ENCODE results near the gene C1QTNF12. TPM values are rescaled to one million over a fixed set of nuclear protein-coding genes. Genes with fewer than 3 reads are reported as not detected.

Gene C1QTNF12
- total and polyA plus RNA-seq, 7 donors: 0.13 to 1.4 (median 0.86) TPM

DNA sequence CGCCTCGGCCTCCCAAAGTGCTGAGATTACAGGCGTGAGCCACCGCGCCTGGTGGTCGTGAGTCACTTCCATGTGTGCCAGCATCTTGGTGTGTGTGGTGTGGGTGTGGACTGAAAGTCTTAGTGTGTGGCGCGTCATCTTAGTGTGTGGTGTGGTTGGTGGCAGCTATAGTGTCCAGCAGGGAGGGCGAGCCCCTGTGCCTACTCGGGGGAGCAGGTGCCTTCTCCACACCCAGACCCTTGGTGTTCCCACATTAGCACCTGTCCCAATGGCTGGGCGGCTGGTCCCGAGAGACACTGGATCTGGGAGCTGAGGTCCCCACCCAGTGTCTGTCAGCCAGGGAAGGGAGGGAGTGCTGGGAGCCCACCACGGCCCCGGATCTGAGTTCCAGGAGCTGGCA, 36.5 kb upstream of the C1QTNF12 start:
- Histone ChIP-seq H3K4me3 (no peak overlapping the region), H3K9me3 (no peaks in the 10 kb centered on the region), H3K27me3 (ENCODE audit: insufficient read depth in 3 of 3, low read length in 2 of 3) (peaks cover 0 to 33% (median 4%) of the 10 kb centered on the region in 3 donors), H3K4me1 (no peaks in the 10 kb centered on the region), H3K27ac (no peak overlapping the region), H3K36me3 (ENCODE audit: insufficient read depth in 1 of 2, low read depth in 1 of 2) (no peaks in the 10 kb centered on the region)
- WGBS, 3 donors: 66 to 74% (median 71%) methylated on average over 13 to 14 of the region's 14 CpGs
- intact Hi-C loops (cut with DNase I): no loop called here
- TF ChIP-seq, protein P1, sequence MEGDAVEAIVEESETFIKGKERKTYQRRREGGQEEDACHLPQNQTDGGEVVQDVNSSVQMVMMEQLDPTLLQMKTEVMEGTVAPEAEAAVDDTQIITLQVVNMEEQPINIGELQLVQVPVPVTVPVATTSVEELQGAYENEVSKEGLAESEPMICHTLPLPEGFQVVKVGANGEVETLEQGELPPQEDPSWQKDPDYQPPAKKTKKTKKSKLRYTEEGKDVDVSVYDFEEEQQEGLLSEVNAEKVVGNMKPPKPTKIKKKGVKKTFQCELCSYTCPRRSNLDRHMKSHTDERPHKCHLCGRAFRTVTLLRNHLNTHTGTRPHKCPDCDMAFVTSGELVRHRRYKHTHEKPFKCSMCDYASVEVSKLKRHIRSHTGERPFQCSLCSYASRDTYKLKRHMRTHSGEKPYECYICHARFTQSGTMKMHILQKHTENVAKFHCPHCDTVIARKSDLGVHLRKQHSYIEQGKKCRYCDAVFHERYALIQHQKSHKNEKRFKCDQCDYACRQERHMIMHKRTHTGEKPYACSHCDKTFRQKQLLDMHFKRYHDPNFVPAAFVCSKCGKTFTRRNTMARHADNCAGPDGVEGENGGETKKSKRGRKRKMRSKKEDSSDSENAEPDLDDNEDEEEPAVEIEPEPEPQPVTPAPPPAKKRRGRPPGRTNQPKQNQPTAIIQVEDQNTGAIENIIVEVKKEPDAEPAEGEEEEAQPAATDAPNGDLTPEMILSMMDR (IDR thresholded peaks at IDR 0.05): no peak
- no peak for ATAC-seq
- DNase-seq: no peak

DNA sequence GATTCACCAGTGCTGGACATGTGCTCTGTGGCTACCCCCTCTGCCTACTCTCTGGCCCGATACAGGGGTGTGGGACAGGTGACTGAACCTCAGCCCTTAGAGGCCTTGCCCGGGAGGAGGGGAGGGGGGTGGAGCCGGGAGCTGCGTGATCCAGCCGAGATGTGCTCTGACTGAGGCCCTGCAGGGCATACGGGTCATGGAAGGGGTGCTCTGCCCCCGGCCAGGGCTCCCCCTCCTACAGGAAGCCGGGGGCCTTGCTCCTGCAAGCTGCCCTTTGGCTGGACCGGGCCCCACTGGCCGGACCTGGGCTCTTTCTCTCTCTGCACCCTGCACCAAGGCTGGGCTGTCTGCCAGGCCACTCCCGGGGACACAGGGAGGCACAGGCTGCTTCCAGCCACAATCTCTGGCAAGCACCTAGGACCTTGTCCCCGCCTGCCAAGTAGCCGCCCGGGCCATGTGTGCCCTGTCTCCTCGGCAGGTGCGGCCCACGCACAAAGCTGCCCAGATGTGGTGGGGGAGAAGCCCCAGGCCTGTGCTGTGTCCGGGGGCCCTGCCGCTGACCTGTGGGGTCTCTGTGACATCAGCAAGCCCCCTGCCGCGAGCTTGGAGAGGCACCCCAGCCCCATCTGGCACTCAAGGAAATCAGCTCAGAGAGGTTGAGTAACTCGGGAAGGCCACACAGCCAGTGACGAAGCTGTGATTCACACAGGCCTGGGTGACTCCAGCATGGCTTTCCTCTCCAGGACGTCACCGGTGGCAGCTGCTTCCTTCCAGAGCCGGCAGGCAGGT, 35.2 kb upstream of the C1QTNF12 start:
- Histone ChIP-seq H3K27ac (no peak overlapping the region), H3K4me1 (no peaks in the 10 kb centered on the region), H3K9me3 (no peaks in the 10 kb centered on the region), H3K27me3 (ENCODE audit: insufficient read depth in 3 of 3, low read length in 2 of 3) (peaks cover 0 to 23% (median 4%) of the 10 kb centered on the region in 3 donors), H3K36me3 (ENCODE audit: insufficient read depth in 1 of 2, low read depth in 1 of 2) (no peaks in the 10 kb centered on the region), H3K4me3 (no peak overlapping the region)
- intact Hi-C loops (cut with DNase I): no loop called here
- DNase-seq: peak; percentile 50 to 80
- WGBS, 3 donors: 27 to 39% (median 30%) methylated on average over 23 to 26 of the region's 26 CpGs
- TF ChIP-seq, protein P1 (IDR thresholded peaks at IDR 0.05): no peak
- peak; percentile 58 to 80 (median 76) for ATAC-seq

DNA sequence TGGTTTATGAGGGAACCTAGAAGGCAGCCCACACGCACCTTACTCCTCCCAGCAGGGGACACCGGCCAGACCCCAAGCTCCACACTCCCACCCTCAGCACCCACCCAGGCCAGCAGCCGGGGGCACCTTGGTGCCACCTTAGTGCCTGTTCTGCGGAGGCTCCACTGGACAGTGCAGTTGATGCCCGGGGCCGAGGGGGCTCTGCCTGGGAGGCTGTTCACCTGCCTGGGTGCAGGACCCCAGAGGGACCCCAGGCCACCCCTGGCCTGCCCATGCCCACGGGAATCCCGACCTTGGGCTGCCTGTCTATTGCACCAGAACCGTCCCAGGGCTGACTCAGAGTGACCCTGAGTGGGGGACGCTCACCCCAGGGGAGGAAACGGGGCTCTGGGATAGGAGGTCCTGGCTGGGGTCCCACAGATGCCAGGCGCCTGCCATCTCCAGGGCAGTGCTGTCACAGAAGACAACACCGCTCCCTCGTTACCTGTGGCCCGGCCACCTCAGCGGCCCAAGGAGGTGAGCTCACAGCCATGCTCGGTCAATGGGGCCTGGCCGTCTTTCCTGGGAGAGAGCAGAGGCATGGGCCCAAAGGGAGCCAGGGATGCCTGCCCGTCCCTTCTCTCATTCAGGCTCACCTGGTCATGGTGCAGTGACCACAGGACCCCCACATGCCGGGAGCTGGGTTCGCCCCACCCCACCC, 34.4 kb upstream of the C1QTNF12 start:
- Histone ChIP-seq H3K4me3 (no peak overlapping the region), H3K9me3 (no peaks in the 10 kb centered on the region), H3K36me3 (ENCODE audit: insufficient read depth in 1 of 2, low read depth in 1 of 2) (no peaks in the 10 kb centered on the region), H3K4me1 (no peaks in the 10 kb centered on the region), H3K27me3 (ENCODE audit: insufficient read depth in 3 of 3, low read length in 2 of 3) (peaks cover 0 to 15% (median under 1%) of the 10 kb centered on the region in 3 donors), H3K27ac (no peak overlapping the region)
- ATAC-seq (no peak), DNase-seq (no peak)
- 80 to 88% (median 87%) methylated on average over 20 to 21 of the region's 21 CpGs for WGBS, 3 donors
- TF ChIP-seq, protein P1 (IDR thresholded peaks at IDR 0.05): no peak
- intact Hi-C loops (cut with DNase I): no loop called here

DNA sequence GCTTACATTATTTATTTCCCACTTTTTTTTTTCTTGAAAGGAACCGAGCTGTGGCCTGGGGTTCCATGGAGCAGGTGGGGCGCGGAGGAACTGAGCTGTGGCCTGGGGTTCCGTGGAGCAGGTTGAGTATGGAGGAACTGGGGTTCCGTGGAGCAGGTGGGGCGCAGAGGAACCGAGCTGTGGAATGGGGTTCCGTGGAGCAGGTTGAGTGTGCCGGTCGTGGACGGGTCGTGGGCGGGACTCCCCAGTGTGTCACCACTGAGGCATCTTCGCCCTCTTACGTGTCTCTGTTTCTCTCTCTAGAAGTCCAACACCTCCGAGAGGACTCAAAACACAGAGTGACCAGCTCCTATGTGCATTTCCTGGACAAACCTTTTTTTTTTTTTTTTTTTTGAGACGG, 32.5 kb upstream of the C1QTNF12 start:
- H3K4me3 ChIP-seq: no peak overlapping the region

More for the DNA sequence above, 32.5 kb upstream of the C1QTNF12 start:
- Histone ChIP-seq H3K27me3 (ENCODE audit: insufficient read depth in 3 of 3, low read length in 2 of 3) (no peaks in the 10 kb centered on the region), H3K36me3 (ENCODE audit: insufficient read depth in 1 of 2, low read depth in 1 of 2) (no peaks in the 10 kb centered on the region), H3K27ac (no peak overlapping the region), H3K9me3 (no peaks in the 10 kb centered on the region), H3K4me1 (peaks cover 9% of the 10 kb centered on the region)
- WGBS, 3 donors: 90 to 91% (median 91%) methylated on average over 16 to 17 of the region's 17 CpGs
- ATAC-seq (no peak), DNase-seq (no peak)
- TF ChIP-seq, protein P1 (IDR thresholded peaks at IDR 0.05): no peak
- intact Hi-C loops (cut with DNase I): loop anchor here in 1 of 2 donors (10.0 kb wide), 1 partner anchor 244 kb away; no protein-coding TSS in a partner anchor
